Head of caudate nucleus (tissue), 42 donors: ENCODE results near the gene DNAJB6.
"Not testable (repeated sequence)": the region's sequence is repeated elsewhere in the genome, so short reads cannot be mapped to it uniquely, and the experiment has no call there.

Source experiments
- DNase-seq, 42 donors: peaks; one replicate each; pipeline versions ENCODE4 v3.0.0 to v3.0.0-alpha.2; 2020 to 2021; ENCODE audit warnings: mixed read lengths in 7 of 42
- intact Hi-C: fragments of 100-400 bp; cut with DNase I; formaldehyde crosslinking; loops from one replicate; pipeline ENCODE4 v1.15.0; 2022

Gene DNAJB6

DNA sequence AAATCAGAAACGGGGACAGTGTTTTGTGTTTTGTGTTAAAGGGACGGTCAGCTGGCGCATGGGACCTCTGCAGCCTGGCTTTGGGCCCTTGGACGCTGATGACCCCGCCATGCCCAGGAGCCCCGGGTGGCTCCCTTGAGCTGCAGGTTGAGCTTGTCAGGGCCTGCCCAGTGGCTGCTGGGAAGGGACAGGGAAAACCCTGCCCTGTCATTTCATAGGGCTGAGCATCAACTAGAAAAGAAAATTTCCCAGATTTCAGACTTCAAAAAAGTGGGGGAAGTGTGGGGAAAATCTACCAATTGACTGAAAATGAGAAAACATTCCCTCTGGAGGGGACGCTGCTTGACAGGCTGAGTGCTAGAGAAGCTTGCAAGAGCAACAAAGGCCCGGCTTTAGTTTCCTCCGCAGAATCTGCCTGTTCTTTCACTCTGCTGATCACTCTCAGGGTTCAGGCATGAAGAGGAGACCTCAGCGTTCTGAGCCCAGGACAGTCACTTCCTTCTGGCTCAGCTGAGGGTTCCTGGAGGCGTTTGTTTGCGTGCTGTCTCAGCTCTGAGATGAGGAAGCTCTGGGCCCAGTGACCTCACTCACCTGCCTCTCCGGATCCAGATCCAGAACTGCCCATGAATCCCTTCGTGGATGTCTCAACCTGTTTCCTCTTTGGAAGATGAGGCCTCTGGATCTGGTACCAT, 18.6 kb upstream of the DNAJB6 start:
- intact Hi-C loops: no loop called here
- peak in 12 of 42 donors; percentile 14 to 45 (median 32) for DNase-seq

DNA sequence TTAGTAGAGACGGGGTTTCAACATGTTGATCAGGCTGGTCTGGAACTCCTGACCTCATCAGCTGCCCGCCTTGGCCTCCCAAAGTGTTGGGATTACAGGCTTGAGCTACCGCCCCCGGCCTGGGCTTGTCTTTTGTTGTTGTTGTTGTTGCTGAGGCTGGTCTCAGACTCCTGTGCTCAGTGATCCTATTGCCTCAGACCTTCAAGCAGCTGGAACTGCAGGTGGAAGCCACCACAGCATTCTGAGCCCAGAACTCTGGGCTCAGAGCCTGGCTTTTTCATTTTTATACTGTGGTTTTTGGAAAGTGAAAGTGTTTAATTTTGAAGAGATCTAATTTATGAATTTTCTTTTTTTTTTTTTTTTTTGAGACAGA, 16.2 kb upstream of the DNAJB6 start:
- no peak for DNase-seq
- intact Hi-C loops: no loop called here

DNA sequence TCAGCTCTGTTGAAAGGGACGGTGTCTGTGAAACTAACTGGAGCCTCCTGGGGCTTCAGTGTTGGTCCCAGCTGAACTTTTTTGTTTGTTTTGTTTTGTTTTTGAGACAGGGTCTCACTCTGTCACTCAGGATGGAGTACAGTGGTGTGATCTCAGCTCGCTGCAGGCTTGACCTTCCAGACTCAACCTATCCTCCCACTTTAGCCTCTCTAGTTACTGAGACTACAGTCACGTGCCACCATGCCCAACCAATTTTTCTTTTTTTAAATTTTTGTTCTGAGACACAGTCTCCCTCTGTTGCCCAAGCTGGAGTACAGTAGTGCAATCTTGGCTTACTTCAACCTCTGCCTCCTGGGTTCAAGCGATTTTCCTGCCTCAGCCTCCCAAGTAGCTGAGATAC, 13.4 kb upstream of the DNAJB6 start:
- DNase-seq: no peak
- intact Hi-C loops: no loop called here

GRCh38 chr7:157329447-157329846, 7.4 kb upstream of the DNAJB6 start:
- DNase-seq: no peak
- intact Hi-C loops: no loop called here

GRCh38 chr7:157330567-157330966, 6.2 kb upstream of the DNAJB6 start:
- intact Hi-C loops: loop anchor here (10.0 kb wide), 1 partner anchor 436 kb away; the partner anchor contains the start of gene LMBR1

GRCh38 chr7:157331049-157331448, 5.8 kb upstream of the DNAJB6 start:
- intact Hi-C loops: loop anchor here (10.0 kb wide), 1 partner anchor 436 kb away; the partner anchor contains the start of gene LMBR1
- DNase-seq: not testable (repeated sequence)

More at GRCh38 chr7:157330567-157330966, 6.2 kb upstream of the DNAJB6 start:
- not testable (repeated sequence) for DNase-seq

- DNase-seq: peak in 4 of 42 donors; percentile 24 to 41 (median 32)
- intact Hi-C loops: loop anchor here (5.0 to 10.0 kb wide), 2 partner anchors 198 to 440 kb away; partner anchors contain the start of genes LMBR1 and UBE3C
Observed at GRCh38 chr7:157335236-157335635, 1.6 kb upstream of the DNAJB6 start.

- peak in 7 of 42 donors; percentile 5 to 26 (median 20) for DNase-seq
- intact Hi-C loops: loop anchor here (5.0 to 10.0 kb wide), 2 partner anchors 199 to 441 kb away; partner anchors contain the start of genes LMBR1 and UBE3C
Observed at GRCh38 chr7:157335991-157336382, 817 bp upstream of the DNAJB6 start.

- intact Hi-C loops: loop anchor here (5.0 to 10.0 kb wide), 2 partner anchors 200 to 443 kb away; partner anchors contain the start of genes LMBR1 and UBE3C
Observed at GRCh38 chr7:157337316-157338149, 729 bp downstream of the DNAJB6 start.

GRCh38 chr7:157339777-157340677, 3.2 kb downstream of the DNAJB6 start:
- intact Hi-C loops: loop anchor here (5.0 to 10.0 kb wide), 2 partner anchors 203 to 445 kb away; partner anchors contain the start of genes LMBR1 and UBE3C
- DNase-seq: peak in 41 of 42 donors; percentile 45 to 89 (median 74)

More at GRCh38 chr7:157337316-157338149, 729 bp downstream of the DNAJB6 start:
- peak in 34 of 42 donors; percentile 16 to 72 (median 40) for DNase-seq

DNA sequence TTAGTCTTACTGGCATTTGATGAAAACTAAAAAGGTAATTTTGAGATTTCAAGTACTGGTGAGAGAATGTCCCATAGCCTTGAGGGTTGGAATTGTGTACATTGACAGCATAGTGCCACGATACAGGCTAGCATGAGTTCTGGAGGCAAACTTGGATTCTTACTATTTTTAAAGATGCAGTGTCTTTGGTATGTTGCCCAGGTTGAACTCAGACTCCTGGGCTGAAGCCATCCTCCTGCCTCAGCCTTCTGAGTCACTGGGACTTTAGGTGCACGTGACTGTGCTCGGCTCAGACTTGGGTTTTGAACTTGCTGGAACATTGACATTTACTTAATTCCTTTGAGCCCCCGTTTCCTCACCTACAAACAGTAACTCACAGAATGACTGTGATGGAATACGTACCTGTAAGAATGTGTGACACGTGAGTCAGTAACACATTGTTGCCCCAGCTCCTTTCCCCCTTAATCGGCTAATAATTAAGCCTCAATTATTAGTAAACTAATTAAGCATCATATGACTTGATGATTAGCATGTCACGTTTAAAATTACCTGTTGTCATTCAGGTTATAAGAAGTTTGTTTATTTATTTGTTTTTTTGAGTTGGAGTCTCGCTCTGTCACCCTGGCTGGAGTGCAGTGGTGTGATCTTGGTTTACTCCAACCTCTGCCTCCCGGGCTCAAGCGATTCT, 10.6 kb downstream of the DNAJB6 start:
- intact Hi-C loops: no loop called here
- DNase-seq: peak in 5 of 42 donors; percentile 23 to 59 (median 34)

DNA sequence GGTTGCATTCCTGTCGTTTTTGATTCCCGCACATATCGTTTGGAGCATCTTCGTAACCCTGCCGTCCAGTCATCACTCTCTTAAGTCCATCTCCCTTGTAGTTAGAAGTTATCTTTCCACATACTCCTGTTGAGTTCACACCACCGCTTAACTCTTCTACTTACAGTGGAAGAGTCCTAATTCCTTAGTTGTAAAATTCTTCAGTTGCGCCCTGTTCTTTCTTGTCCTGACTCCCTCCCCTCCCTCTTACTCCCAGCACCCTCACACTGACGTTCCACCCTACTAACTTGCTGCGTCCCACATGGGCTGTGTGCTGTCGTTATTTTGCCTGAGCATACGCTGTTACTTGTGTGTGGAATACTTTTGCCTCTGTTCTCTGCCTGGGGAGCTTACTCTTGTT, 11.7 kb downstream of the DNAJB6 start:
- intact Hi-C loops: no loop called here
- no peak for DNase-seq

DNA sequence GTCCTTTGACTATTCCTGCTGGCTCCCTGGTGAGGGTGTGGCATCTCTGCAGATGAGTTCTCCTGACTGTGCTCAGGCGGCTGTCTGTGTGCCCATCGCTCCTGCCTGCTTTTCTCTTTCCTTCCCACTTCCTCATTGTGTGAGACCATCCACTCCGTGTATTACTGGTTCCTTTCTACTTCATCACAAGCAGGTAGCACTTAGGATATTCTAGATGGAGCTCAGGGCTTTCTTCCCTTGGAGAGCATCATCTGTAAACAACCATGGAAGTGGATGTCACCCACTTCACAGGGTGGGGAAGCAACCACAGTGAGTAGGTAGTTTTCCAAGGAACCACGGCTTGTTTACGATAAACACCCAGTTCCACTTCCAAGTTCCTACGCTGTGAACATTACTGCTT, 15.7 kb downstream of the DNAJB6 start:
- intact Hi-C loops: no loop called here
- no peak for DNase-seq

GRCh38 chr7:157355784-157356511, 19.1 kb downstream of the DNAJB6 start:
- DNase-seq: peak in 24 of 42 donors; percentile 19 to 72 (median 38)
- intact Hi-C loops: no loop called here

GRCh38 chr7:157357129-157358040, 20.6 kb downstream of the DNAJB6 start:
- intact Hi-C loops: no loop called here

GRCh38 chr7:157358041-157358752, 21.4 kb downstream of the DNAJB6 start:
- DNase-seq: no peak
- intact Hi-C loops: no loop called here

More at GRCh38 chr7:157357129-157358040, 20.6 kb downstream of the DNAJB6 start:
- DNase-seq: no peak
